ENCODE data around the gene VIPR2. TPM values are rescaled to one million over a fixed set of nuclear protein-coding genes. Genes with fewer than 3 reads are reported as not detected.

Gene VIPR2
- total RNA-seq, 4 donors from 2014 or later: 0.33 to 0.56 TPM; not detected in 2

- intact Hi-C loops (cut with DNase I): no loop called here
- Histone ChIP-seq H3K27me3 (peaks cover under 1% of the 10 kb centered on the region), H3K4me1 (no peaks in the 10 kb centered on the region), H3K36me3 (no peaks in the 10 kb centered on the region), H3K27ac (no peak overlapping the region), H3K9me3 (no peaks in the 10 kb centered on the region), H3K4me3 (replicated peaks in 1 of 3) (no peak overlapping the region)
- no peak for DNase-seq
- 70 to 72% methylated on average over 8 to 11 of the region's 13 CpGs for WGBS, 2 donors
- no peak for TF ChIP-seq POLR2A (IDR thresholded peaks at IDR 0.05)
- TF ChIP-seq, protein P1, sequence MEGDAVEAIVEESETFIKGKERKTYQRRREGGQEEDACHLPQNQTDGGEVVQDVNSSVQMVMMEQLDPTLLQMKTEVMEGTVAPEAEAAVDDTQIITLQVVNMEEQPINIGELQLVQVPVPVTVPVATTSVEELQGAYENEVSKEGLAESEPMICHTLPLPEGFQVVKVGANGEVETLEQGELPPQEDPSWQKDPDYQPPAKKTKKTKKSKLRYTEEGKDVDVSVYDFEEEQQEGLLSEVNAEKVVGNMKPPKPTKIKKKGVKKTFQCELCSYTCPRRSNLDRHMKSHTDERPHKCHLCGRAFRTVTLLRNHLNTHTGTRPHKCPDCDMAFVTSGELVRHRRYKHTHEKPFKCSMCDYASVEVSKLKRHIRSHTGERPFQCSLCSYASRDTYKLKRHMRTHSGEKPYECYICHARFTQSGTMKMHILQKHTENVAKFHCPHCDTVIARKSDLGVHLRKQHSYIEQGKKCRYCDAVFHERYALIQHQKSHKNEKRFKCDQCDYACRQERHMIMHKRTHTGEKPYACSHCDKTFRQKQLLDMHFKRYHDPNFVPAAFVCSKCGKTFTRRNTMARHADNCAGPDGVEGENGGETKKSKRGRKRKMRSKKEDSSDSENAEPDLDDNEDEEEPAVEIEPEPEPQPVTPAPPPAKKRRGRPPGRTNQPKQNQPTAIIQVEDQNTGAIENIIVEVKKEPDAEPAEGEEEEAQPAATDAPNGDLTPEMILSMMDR (IDR thresholded peaks at IDR 0.05): no peak
Observed at GRCh38 chr7:159107161-159107892, 37.3 kb downstream of the VIPR2 start.

- WGBS, 2 donors: 59 to 77% methylated on average over 9 to 13 of the region's 13 CpGs
- H3K4me3 ChIP-seq (replicated peaks in 1 of 3): no peak overlapping the region
- H3K27me3 ChIP-seq: no peaks in the 10 kb centered on the region
- H3K4me1 ChIP-seq: no peaks in the 10 kb centered on the region
- H3K36me3 ChIP-seq: no peaks in the 10 kb centered on the region
- intact Hi-C loops (cut with DNase I): no loop called here
- H3K27ac ChIP-seq: no peak overlapping the region
- no peak for DNase-seq
- H3K9me3 ChIP-seq: no peaks in the 10 kb centered on the region
- no peak for TF ChIP-seq POLR2A (IDR thresholded peaks at IDR 0.05)
- TF ChIP-seq, protein P1 (IDR thresholded peaks at IDR 0.05): no peak
Observed at GRCh38 chr7:159105832-159106811, 38.5 kb downstream of the VIPR2 start.

DNA sequence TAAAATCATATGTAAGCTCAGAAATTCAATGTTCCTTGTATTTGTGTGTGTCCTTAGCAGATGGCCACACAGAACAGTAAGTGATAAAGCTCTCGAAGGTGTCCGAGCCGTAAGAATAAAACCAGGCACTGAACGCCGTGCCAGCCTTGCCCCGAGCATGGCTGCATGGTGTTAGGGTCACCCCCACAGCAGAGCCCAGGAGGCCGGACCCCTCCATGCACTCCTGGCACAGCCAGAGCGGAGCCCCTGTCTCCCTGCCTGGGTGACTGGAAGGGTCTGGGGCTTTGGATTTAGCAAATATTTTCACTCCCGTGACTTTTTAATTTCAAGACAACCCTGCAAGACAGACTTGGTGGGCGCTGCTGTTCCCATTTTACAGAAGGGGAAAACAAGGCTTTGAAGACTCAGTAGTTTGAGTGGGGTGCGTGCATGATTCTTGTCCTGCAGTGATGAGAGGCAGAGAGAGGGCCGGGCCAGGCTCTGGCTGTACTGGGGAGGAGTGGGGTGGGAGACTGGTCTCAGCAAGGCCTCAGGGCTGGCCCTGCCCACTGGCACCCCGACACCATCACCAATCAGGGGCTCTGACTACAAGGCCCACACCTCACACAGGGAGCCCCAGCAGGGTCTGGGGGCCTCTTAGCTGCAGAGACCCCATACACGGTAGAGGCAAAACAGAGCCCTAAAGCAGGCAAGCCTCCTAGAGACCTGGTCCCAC lies 39.4 kb downstream of the VIPR2 start:
- 88 to 93% methylated on average over 13 to 14 of the region's 14 CpGs for WGBS, 2 donors
- no peaks in the 10 kb centered on the region for H3K9me3 ChIP-seq
- no peak for DNase-seq
- H3K27me3 ChIP-seq: no peaks in the 10 kb centered on the region
- H3K4me1 ChIP-seq: no peaks in the 10 kb centered on the region
- H3K27ac ChIP-seq: no peak overlapping the region
- no peak overlapping the region for H3K4me3 ChIP-seq (replicated peaks in 1 of 3)
- TF ChIP-seq POLR2A (IDR thresholded peaks at IDR 0.05): no peak
- TF ChIP-seq, protein P1 (IDR thresholded peaks at IDR 0.05): no peak
- H3K36me3 ChIP-seq: no peaks in the 10 kb centered on the region
- intact Hi-C loops (cut with DNase I): no loop called here

DNA sequence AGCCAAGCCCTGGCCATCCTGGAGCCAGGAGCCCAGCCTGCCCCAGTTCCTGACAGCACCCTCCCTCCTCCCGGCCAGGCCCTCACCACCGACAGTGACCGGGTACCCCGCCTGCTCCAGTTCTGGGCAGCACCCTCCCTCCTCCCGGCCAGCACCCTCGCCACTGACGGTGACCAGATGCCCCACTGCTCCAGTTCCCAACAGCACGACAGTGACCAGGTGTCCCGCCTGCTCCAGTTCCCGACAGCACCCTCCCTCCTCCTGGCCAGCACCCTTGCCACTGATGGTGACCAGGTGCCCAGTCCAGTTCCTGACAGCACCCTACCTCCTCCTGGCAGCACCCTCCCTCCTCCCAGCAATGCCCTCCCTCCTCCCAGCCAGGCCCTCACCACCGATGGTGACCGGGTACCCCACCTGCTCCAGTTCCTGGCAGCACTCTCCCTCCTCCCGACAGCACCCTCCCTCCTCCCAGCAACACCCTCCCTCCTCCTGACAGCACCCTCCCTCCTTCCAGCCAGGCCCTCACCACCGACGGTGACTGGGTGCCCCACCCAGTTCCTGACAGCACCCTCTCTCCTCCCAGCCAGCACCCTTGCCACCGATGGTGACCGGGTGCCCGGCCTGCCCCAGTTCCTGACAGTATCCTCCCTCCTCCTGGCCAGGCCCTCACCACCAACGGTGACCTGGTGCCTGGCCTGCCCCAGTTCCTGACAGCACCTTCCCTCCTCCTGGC lies 40.3 kb downstream of the VIPR2 start:
- Histone ChIP-seq H3K27me3 (no peaks in the 10 kb centered on the region), H3K27ac (no peak overlapping the region), H3K4me3 (replicated peaks in 1 of 3) (no peak overlapping the region), H3K4me1 (no peaks in the 10 kb centered on the region), H3K36me3 (no peaks in the 10 kb centered on the region), H3K9me3 (no peaks in the 10 kb centered on the region)
- DNase-seq: no peak
- 77 to 84% methylated on average over 13 to 18 of the region's 19 CpGs for WGBS, 2 donors
- intact Hi-C loops (cut with DNase I): no loop called here
- TF ChIP-seq, protein P1 (IDR thresholded peaks at IDR 0.05): no peak
- TF ChIP-seq POLR2A (IDR thresholded peaks at IDR 0.05): no peak
